ENCODE data around the gene LRRC70. TPM values are rescaled to one million over a fixed set of nuclear protein-coding genes. Genes with fewer than 3 reads are reported as not detected.

The LRRC70 gene
- total RNA-seq, 1 experiment from 2014 or later = 0.54 TPM

- H3K4me3 Mint-ChIP-seq (ENCODE audit: unreplicated experiment) = no peak overlapping the region
- no peak for TF ChIP-seq CTCF (IDR thresholded peaks at IDR 0.05; ENCODE audit: unreplicated experiment)
- peaks cover 16% of the 10 kb centered on the region for H3K36me3 Mint-ChIP-seq (ENCODE audit: insufficient read depth, unreplicated experiment)
- ChIA-PET CTCF (no interaction called here), POLR2A (no interaction called here)
- BruUV-seq (replicated peaks) = no TSS peak
- H3K9me3 Mint-ChIP-seq (ENCODE audit: unreplicated experiment) = no peaks in the 10 kb centered on the region
- no peak overlapping the region for H3K27ac Mint-ChIP-seq (ENCODE audit: low read depth, unreplicated experiment)
- intact Hi-C loops (cut with micrococcal nuclease) = no loop called here
- no peak for DNase-seq (ENCODE audit: unreplicated experiment)
- H3K4me1 Mint-ChIP-seq (ENCODE audit: insufficient read depth, unreplicated experiment) = peaks cover 12% of the 10 kb centered on the region
- H3K27me3 Mint-ChIP-seq (ENCODE audit: insufficient read depth, unreplicated experiment) = no peaks in the 10 kb centered on the region
Measured at GRCh38 chr5:62589504-62589903, 10.9 kb downstream of the LRRC70 start.

GRCh38 chr5:62590387-62590786 is 11.8 kb downstream of the LRRC70 start:
- H3K27ac Mint-ChIP-seq (ENCODE audit: low read depth, unreplicated experiment) = no peak overlapping the region
- no peak overlapping the region for H3K4me3 Mint-ChIP-seq (ENCODE audit: unreplicated experiment)
- DNase-seq (ENCODE audit: unreplicated experiment) = no peak
- peaks cover 16% of the 10 kb centered on the region for H3K36me3 Mint-ChIP-seq (ENCODE audit: insufficient read depth, unreplicated experiment)
- intact Hi-C loops (cut with micrococcal nuclease) = no loop called here
- CTCF ChIA-PET = no interaction called here
- H3K4me1 Mint-ChIP-seq (ENCODE audit: insufficient read depth, unreplicated experiment) = peaks cover 11% of the 10 kb centered on the region
- H3K9me3 Mint-ChIP-seq (ENCODE audit: unreplicated experiment) = no peaks in the 10 kb centered on the region
- TF ChIP-seq CTCF (IDR thresholded peaks at IDR 0.05; ENCODE audit: unreplicated experiment) = no peak
- H3K27me3 Mint-ChIP-seq (ENCODE audit: insufficient read depth, unreplicated experiment) = no peaks in the 10 kb centered on the region
- POLR2A ChIA-PET = no interaction called here
- BruUV-seq (replicated peaks) = no TSS peak

- no TSS peak for BruUV-seq (replicated peaks)
- no peak for TF ChIP-seq CTCF (IDR thresholded peaks at IDR 0.05; ENCODE audit: unreplicated experiment)
- Mint-ChIP-seq H3K4me1 (ENCODE audit: insufficient read depth, unreplicated experiment) (peaks cover 6% of the 10 kb centered on the region), H3K36me3 (ENCODE audit: insufficient read depth, unreplicated experiment) (peaks cover 16% of the 10 kb centered on the region), H3K9me3 (ENCODE audit: unreplicated experiment) (no peaks in the 10 kb centered on the region), H3K4me3 (ENCODE audit: unreplicated experiment) (no peak overlapping the region), H3K27ac (ENCODE audit: low read depth, unreplicated experiment) (no peak overlapping the region), H3K27me3 (ENCODE audit: insufficient read depth, unreplicated experiment) (no peaks in the 10 kb centered on the region)
- ChIA-PET CTCF (interaction anchor here (0.6 kb wide), 1 partner anchor 191 kb away, joined by 3 read pairs; no protein-coding TSS in a partner anchor), POLR2A (interaction anchor here (0.5 kb wide), 1 partner anchor 146 kb away, joined by 3 read pairs; no protein-coding TSS in a partner anchor)
- intact Hi-C loops (cut with micrococcal nuclease) = no loop called here
- no peak for DNase-seq (ENCODE audit: unreplicated experiment)
Measured at GRCh38 chr5:62592558-62592957, 13.9 kb downstream of the LRRC70 start.

GRCh38 chr5:62593331-62593730 is 14.7 kb downstream of the LRRC70 start:
- Mint-ChIP-seq H3K27me3 (ENCODE audit: insufficient read depth, unreplicated experiment) (no peaks in the 10 kb centered on the region), H3K9me3 (ENCODE audit: unreplicated experiment) (no peaks in the 10 kb centered on the region), H3K36me3 (ENCODE audit: insufficient read depth, unreplicated experiment) (peaks cover 16% of the 10 kb centered on the region), H3K27ac (ENCODE audit: low read depth, unreplicated experiment) (peak overlapping the region; percentile 8), H3K4me1 (ENCODE audit: insufficient read depth, unreplicated experiment) (peaks cover 6% of the 10 kb centered on the region), H3K4me3 (ENCODE audit: unreplicated experiment) (no peak overlapping the region)
- no peak for TF ChIP-seq CTCF (IDR thresholded peaks at IDR 0.05; ENCODE audit: unreplicated experiment)
- CTCF ChIA-PET = no interaction called here
- POLR2A ChIA-PET = no interaction called here
- intact Hi-C loops (cut with micrococcal nuclease) = no loop called here
- BruUV-seq (replicated peaks) = no TSS peak
- DNase-seq (ENCODE audit: unreplicated experiment) = peak; percentile 25

Measured in MCF 10A (cell line).